AG04449 (cell line): ENCODE results near the gene EPHA1.

Experiments
- CTCF ChIA-PET: fragments of 350-600 bp; formaldehyde crosslinking; extraction: SDS; loops from one replicate; lab custom pipeline; 2021; ENCODE audit warnings: antibody characterized with exemption; lab: Yijun Ruan, JAX
- POLR2A ChIA-PET: fragments of 400-600, 350-600 bp; formaldehyde crosslinking; extraction: SDS; loops from one replicate; lab custom pipeline; 2020; ENCODE audit warnings: antibody characterized with exemption, inconsistent platforms; lab: Yijun Ruan, JAX
- DNase-seq: peaks from one replicate; pipeline ENCODE4 v3.0.0-alpha.2; 2010; ENCODE audit warnings: low read depth, low spot score
- H3K4me3 ChIP-seq: 2 replicates; pipeline ENCODE4 v1.5.1; 2011; ENCODE audit warnings: low read depth, mild to moderate bottlenecking, control low read depth, low read length
- TF ChIP-seq, protein P1 (sequence below): IDR thresholded peaks from one replicate; pipeline ENCODE4 v1.5.1; 2011; ENCODE audit warnings: mild to moderate bottlenecking, moderate library complexity, low read length, control low read depth, inconsistent platforms; ENCODE audit not compliant: insufficient read depth; ENCODE audit errors: missing control alignments

EPHA1 gene

DNA sequence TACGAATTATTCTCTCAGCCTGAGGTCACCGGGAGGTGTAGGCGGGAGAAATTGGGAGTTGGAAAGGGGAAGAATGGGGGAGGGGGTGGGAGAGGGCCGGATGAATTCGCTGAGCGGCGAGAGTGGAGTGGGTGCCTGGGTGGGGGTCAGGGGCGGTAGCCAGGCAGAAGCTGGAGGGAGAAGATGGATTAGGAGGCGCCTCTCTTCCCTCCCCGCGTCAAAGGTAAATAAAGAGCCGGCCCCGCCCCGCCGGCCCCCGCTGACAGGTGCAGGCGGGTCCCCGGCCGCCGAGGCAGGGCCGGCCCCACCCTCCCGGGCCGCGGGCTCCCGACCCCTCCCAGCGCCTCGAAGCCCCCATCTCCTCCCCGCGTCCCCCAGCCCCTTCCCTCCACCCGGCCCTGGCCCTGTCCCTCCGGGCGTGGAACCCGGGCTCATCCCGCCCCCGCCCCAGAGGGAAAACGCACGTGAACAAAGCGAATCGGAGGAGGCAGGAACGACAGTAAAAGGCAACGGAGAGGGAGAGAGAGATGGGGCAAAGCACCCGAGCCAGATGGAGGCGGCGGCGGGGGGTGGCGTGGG lies 47.0 kb downstream of the EPHA1 start:
- ChIA-PET CTCF (no interaction called here), POLR2A (no interaction called here)
- TF ChIP-seq, protein P1, sequence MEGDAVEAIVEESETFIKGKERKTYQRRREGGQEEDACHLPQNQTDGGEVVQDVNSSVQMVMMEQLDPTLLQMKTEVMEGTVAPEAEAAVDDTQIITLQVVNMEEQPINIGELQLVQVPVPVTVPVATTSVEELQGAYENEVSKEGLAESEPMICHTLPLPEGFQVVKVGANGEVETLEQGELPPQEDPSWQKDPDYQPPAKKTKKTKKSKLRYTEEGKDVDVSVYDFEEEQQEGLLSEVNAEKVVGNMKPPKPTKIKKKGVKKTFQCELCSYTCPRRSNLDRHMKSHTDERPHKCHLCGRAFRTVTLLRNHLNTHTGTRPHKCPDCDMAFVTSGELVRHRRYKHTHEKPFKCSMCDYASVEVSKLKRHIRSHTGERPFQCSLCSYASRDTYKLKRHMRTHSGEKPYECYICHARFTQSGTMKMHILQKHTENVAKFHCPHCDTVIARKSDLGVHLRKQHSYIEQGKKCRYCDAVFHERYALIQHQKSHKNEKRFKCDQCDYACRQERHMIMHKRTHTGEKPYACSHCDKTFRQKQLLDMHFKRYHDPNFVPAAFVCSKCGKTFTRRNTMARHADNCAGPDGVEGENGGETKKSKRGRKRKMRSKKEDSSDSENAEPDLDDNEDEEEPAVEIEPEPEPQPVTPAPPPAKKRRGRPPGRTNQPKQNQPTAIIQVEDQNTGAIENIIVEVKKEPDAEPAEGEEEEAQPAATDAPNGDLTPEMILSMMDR = no peak
- H3K4me3 ChIP-seq = peak overlapping the region; percentile 65
- no peak for DNase-seq

DNA sequence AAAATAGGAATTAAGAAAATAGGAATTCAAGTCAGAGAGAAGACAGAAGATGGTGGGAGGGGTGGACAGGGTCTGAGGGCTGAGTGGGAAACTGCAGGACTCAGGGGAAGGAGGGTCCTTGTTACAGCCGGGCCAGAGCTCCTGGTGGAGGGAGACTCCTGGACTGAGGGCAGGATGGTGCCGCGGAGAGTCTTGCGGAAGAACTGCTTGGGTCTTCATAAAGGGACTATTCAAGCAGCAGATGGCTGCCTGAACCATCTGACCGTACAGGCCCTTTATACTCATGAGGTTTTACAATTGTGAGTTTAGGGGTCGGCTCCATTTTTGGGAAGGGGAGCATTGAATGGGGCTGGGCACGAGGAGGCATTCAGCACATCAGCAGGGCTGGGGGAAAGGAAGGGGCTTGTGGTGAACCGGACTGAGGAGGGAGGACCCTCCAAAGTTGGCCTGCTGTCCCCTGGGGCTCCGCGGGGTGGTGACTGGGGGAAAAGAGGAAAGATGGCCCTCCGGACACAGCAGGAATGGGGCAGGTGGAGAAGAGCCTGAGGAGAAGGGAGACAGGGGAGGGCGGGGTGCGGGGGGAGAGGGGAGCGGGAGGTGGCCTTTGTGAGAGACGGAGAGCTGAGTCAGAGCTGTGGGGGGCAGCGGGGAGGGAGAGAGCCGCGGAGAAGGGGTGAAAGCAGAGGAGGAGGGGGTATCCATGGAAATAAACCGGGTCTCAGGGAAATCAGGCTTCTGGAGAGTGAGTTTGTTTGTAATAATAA lies 47.7 kb downstream of the EPHA1 start:
- no peak for DNase-seq
- ChIA-PET CTCF (interaction anchor here (0.7 to 2.3 kb wide), 3 partner anchors 8 to 19 kb away, joined by 4 to 9 read pairs (median 8); no protein-coding TSS in a partner anchor), POLR2A (no interaction called here)
- no peak overlapping the region for H3K4me3 ChIP-seq
- TF ChIP-seq, protein P1 = no peak

DNA sequence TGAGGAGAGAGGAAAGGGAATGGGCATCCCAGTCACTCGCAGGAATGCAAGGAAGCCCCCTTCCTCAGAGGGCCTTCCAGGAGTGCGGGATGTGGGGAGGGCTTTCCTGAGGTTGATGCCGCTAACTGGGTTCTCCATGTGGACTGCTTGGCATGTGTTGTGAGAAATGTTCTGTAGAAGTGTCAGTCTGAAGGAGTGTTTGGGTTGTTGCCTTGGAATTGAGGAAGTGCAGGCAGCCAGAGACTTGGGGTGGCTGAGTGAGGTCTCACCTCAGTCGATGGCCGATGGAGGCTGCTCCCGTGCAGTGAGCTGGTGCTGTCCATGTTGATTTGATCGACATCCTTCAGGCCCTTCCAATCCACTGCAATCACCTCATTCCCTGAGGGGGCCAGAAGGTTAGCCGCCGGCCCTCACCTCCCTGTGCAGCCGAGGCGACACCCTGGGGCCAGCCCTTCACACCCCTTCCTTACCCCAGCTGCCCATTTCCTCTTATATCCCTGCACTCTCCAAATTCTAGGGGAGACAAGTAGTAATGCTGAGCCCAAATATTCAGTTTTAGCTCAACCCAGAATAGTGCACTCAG lies 48.8 kb downstream of the EPHA1 start:
- no peak overlapping the region for H3K4me3 ChIP-seq
- CTCF ChIA-PET = interaction anchor here (0.6 to 2.3 kb wide), 5 partner anchors 9 to 20 kb away, joined by 3 to 9 read pairs (median 4); no protein-coding TSS in a partner anchor
- TF ChIP-seq, protein P1 = no peak
- POLR2A ChIA-PET = no interaction called here
- no peak for DNase-seq

DNA sequence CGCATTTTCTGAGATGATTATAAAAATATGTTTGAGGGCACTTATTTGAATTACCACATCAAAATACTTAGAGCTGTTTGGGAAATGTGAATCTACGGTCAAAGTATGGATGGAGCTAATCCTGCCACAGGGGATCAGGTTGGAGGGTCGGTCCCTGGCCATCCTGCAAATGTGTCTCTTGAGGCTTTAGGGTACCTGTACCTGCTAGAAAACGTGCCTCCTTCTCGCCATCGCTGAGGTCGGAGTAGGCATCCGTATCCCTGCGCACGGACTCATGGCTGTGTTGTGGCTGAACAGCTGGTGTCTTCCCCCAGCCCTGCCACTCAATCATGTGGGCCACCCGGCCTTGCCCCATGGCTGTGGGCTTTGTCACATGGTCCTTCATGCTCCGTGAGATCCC lies 50.0 kb downstream of the EPHA1 start:
- no peak overlapping the region for H3K4me3 ChIP-seq
- TF ChIP-seq, protein P1 = no peak
- DNase-seq = no peak
- POLR2A ChIA-PET = interaction anchor here (0.5 kb wide), 1 partner anchor 43 kb away, joined by 3 read pairs; the partner anchor contains the start of gene CLCN1
- CTCF ChIA-PET = interaction anchor here (1.0 to 2.4 kb wide), 3 partner anchors 21 to 71 kb away, joined by 3 to 9 read pairs (median 3); partner anchors contain the start of gene CASP2

DNA sequence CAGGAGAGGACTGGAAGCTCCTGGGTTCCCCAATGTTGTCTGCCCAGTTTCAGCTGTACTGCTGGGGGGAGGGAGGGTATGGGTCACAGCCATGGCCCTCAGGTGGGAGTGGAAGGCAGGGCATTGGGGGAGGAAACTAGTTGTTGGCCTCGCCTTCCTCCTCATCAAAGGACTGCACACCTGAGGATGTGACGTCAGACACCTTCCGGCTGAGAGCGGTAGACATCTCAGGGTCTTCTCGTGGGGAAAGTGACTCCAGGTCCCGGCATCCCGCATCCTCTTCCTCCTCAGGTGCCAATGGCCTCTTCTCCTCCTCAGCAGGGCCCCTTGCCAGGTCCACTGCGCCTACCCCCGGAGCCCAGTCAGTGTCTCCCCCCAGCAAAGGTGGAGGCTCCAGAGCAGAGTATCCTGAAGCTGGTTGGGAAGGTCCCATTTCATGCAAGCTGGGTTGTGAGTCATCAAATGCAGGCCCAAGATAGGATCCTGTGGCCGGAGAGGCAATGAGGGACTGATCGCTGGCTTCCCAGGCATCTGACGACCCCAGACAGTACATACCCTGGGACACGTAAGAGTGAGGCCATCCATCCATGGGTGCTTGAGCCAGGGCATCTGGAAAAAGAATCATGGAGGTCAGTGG lies 52.1 kb downstream of the EPHA1 start:
- no peak overlapping the region for H3K4me3 ChIP-seq
- TF ChIP-seq, protein P1 = no peak
- CTCF ChIA-PET = interaction anchor here (0.8 to 2.4 kb wide), 3 partner anchors 23 to 116 kb away, joined by 3 to 9 read pairs (median 4); no protein-coding TSS in a partner anchor
- POLR2A ChIA-PET = no interaction called here
- DNase-seq = no peak
